H1 (cell line): Measurements from ENCODE around the gene TERC. TPM values are rescaled to one million over a fixed set of nuclear protein-coding genes. Genes with fewer than 3 reads are reported as not detected.

Experiments
- ASH2L ChIP-seq: fragments of 200-600, 300-600 bp; sonication (generic); IDR thresholded peaks from one replicate; pipeline ENCODE4 v1.7.1; 2017; ENCODE audit warnings: low read length
- CEBPB ChIP-seq: IDR thresholded peaks from 2 replicates; pipeline ENCODE4 v1.6.1; 2012; ENCODE audit warnings: low read depth, low read length
- CHD2 ChIP-seq: IDR thresholded peaks from 2 replicates; pipeline ENCODE4 v1.6.1; 2012; ENCODE audit warnings: low read length, improper control_type of control experiment
- POLR2AphosphoS5 ChIP-seq: IDR thresholded peaks from 2 replicates; pipeline ENCODE4 v1.6.1; 2011; ENCODE audit warnings: low read depth, low read length
- RBBP5 ChIP-seq: IDR thresholded peaks from 2 replicates; pipeline ENCODE4 v1.7.1; 2012; ENCODE audit warnings: low read depth, mild to moderate bottlenecking, inconsistent platforms, low read length, moderate library complexity, borderline replicate concordance
- TAF1 ChIP-seq: IDR thresholded peaks from 2 replicates; pipeline ENCODE4 v1.6.1; 2011; ENCODE audit warnings: mild to moderate bottlenecking, low read depth, low read length
- TBP ChIP-seq: IDR thresholded peaks from 2 replicates; pipeline ENCODE4 v1.6.1; 2011; ENCODE audit warnings: low read depth, low read length, improper control_type of control experiment
- TCF12 ChIP-seq: IDR thresholded peaks from 2 replicates; pipeline ENCODE4 v1.6.1; 2011; ENCODE audit warnings: low read depth, mild to moderate bottlenecking, low read length
- polyA plus RNA-seq, 7 experiments: library from polyadenylated mRNA; depleted of rRNA in 3 of 7; stranded (reverse) in 5 of 7; unstranded in 2 of 7; fragments of >200 nt in 5 of 7; fragments of 200-250 nt in 2 of 7; gene quantifications; 1 replicate in 5 of 7; 2 replicates in 1 of 7; 4 replicates in 1 of 7; pipeline versions ENCODE4 v1.2.1 to v1.2.3, GENCODE V29; 2011 to 2013; ENCODE audit warnings: missing spikeins in 2 of 7, mixed read lengths in 2 of 7
- total RNA-seq: library from RNA; stranded (reverse); fragmentation: NEBNext Ultra II Directional; extraction: Animal tissue kit (Norgen Biotek cat#: 25700); gene quantifications from 2 replicates; pipeline ENCODE4 v1.2.1, GENCODE V29; 2021
- TF ChIP-seq, protein P1 (sequence below): fragments of 300-600 bp; sonication (generic); IDR thresholded peaks from 2 replicates; pipeline ENCODE4 v1.7.1; 2012; ENCODE audit warnings: low read length, moderate library complexity, mild to moderate bottlenecking, inconsistent platforms; ENCODE audit not compliant: insufficient replicate concordance

Gene TERC
- total and polyA plus RNA-seq, 2 of the 8 experiments (the other 6 are each of a cell fraction or from before 2014, with no cell fraction given), result 2.3 to 17.0 TPM

GRCh38 chr3:169769287-169770181, 4.7 kb upstream of the TERC start, which contains the start of gene ACTRT3 (continued):
- TF ChIP-seq, protein P1, sequence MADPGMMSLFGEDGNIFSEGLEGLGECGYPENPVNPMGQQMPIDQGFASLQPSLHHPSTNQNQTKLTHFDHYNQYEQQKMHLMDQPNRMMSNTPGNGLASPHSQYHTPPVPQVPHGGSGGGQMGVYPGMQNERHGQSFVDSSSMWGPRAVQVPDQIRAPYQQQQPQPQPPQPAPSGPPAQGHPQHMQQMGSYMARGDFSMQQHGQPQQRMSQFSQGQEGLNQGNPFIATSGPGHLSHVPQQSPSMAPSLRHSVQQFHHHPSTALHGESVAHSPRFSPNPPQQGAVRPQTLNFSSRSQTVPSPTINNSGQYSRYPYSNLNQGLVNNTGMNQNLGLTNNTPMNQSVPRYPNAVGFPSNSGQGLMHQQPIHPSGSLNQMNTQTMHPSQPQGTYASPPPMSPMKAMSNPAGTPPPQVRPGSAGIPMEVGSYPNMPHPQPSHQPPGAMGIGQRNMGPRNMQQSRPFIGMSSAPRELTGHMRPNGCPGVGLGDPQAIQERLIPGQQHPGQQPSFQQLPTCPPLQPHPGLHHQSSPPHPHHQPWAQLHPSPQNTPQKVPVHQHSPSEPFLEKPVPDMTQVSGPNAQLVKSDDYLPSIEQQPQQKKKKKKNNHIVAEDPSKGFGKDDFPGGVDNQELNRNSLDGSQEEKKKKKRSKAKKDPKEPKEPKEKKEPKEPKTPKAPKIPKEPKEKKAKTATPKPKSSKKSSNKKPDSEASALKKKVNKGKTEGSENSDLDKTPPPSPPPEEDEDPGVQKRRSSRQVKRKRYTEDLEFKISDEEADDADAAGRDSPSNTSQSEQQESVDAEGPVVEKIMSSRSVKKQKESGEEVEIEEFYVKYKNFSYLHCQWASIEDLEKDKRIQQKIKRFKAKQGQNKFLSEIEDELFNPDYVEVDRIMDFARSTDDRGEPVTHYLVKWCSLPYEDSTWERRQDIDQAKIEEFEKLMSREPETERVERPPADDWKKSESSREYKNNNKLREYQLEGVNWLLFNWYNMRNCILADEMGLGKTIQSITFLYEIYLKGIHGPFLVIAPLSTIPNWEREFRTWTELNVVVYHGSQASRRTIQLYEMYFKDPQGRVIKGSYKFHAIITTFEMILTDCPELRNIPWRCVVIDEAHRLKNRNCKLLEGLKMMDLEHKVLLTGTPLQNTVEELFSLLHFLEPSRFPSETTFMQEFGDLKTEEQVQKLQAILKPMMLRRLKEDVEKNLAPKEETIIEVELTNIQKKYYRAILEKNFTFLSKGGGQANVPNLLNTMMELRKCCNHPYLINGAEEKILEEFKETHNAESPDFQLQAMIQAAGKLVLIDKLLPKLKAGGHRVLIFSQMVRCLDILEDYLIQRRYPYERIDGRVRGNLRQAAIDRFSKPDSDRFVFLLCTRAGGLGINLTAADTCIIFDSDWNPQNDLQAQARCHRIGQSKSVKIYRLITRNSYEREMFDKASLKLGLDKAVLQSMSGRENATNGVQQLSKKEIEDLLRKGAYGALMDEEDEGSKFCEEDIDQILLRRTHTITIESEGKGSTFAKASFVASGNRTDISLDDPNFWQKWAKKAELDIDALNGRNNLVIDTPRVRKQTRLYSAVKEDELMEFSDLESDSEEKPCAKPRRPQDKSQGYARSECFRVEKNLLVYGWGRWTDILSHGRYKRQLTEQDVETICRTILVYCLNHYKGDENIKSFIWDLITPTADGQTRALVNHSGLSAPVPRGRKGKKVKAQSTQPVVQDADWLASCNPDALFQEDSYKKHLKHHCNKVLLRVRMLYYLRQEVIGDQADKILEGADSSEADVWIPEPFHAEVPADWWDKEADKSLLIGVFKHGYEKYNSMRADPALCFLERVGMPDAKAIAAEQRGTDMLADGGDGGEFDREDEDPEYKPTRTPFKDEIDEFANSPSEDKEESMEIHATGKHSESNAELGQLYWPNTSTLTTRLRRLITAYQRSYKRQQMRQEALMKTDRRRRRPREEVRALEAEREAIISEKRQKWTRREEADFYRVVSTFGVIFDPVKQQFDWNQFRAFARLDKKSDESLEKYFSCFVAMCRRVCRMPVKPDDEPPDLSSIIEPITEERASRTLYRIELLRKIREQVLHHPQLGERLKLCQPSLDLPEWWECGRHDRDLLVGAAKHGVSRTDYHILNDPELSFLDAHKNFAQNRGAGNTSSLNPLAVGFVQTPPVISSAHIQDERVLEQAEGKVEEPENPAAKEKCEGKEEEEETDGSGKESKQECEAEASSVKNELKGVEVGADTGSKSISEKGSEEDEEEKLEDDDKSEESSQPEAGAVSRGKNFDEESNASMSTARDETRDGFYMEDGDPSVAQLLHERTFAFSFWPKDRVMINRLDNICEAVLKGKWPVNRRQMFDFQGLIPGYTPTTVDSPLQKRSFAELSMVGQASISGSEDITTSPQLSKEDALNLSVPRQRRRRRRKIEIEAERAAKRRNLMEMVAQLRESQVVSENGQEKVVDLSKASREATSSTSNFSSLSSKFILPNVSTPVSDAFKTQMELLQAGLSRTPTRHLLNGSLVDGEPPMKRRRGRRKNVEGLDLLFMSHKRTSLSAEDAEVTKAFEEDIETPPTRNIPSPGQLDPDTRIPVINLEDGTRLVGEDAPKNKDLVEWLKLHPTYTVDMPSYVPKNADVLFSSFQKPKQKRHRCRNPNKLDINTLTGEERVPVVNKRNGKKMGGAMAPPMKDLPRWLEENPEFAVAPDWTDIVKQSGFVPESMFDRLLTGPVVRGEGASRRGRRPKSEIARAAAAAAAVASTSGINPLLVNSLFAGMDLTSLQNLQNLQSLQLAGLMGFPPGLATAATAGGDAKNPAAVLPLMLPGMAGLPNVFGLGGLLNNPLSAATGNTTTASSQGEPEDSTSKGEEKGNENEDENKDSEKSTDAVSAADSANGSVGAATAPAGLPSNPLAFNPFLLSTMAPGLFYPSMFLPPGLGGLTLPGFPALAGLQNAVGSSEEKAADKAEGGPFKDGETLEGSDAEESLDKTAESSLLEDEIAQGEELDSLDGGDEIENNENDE, result peak; percentile 60
- TF ChIP-seq CHD2 (peak; percentile 82), TCF12 (0 out of 2 replicates have a peak, but pooled peaks have one; percentile 14), POLR2AphosphoS5 (no peak; the same call in 1 of the 2 replicates), RBBP5 (peak; percentile 80), ASH2L (peak; percentile 94), TBP (peak; percentile 79), TAF1 (peak; percentile 69), CEBPB (no peak)
